ENCODE results near the gene PPM1H.

PPM1H gene

DNA sequence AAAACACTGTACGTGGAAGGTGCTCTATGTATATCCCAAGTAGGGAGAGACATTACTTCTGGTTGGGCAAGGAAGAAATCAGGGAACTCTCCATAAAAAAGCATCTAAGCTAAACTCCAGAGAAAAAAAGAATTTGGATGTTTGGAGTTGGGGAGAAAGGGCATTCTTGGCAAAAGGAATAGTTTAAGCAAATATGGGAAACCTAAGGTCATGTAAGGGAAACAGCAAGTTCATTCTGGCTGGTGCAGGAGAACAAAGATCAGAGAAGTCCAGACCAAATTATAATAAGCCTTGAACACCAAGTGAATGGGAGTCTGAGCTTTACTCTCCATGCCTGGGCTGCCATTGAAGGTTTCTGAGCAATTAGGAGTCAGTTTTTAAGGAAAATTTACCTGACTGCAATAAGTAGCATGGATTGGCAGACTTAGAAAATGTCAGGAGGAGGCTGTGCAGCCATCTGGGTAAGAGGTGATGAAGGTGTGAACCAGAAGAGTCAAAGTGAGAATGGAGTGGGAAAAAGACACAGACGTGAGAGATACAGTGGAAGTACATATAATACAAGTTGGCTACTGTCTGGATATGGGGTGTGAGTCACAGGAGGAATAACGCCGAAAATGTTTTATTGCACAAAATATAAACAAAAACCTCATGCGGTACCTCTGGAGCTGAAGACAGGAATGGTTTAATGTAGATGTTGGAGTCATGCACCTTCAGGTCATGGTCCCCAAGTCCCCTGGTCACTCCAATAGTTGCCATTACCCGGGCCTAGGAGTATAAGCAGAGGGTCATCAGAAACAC lies 245.7 kb downstream of the PPM1H start:
- Histone ChIP-seq H3K36me3 (ENCODE audit: control insufficient read depth in 5 of 5, insufficient read depth in 5 of 5, low read length in 5 of 5) (peaks cover 0 to 19% (median 0%) of the 10 kb centered on the region in 5 donors), H3K27ac (ENCODE audit: low read depth, low read length) (no peak overlapping the region), H3K9me3 (ENCODE audit: control insufficient read depth in 5 of 5, low read length in 5 of 5) (no peaks in the 10 kb centered on the region), H3K4me3 (ENCODE audit: low read depth in 1 of 5, low read length in 5 of 5) (no peak overlapping the region), H3K9ac (ENCODE audit: low read length in 5 of 5) (peak overlapping the region in 1 of 5 donors; percentile 29), H3K4me1 (ENCODE audit: control insufficient read depth in 5 of 5, insufficient read depth in 5 of 5, low read length in 5 of 5) (peaks cover 5 to 33% (median 28%) of the 10 kb centered on the region in 5 donors), H3K27me3 (ENCODE audit: control insufficient read depth in 5 of 5, insufficient read depth in 4 of 5, low read length in 5 of 5) (no peaks in the 10 kb centered on the region)

DNA sequence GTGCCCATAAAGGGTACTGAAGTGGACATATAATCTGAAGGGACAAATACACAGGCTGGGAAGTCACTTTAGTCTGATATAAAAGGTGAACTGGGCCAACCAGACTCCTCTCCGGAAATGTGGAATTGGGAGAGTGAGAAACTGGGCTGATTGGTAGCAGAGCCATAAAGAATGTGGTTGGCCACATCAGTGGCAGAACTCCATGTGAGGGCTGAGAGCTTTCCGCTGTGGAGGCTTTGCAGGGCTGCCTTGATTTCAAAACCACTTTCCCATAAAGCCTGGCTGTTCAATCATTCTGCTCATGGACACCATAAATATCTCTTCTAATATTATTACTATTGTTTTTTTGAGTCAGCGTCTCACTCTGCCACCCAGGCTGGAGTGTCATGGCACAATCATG lies 248.0 kb downstream of the PPM1H start:
- Histone ChIP-seq H3K36me3 (ENCODE audit: control insufficient read depth in 5 of 5, insufficient read depth in 5 of 5, low read length in 5 of 5) (peaks cover 0 to 9% (median 0%) of the 10 kb centered on the region in 5 donors), H3K9me3 (ENCODE audit: control insufficient read depth in 5 of 5, low read length in 5 of 5) (no peaks in the 10 kb centered on the region), H3K27ac (ENCODE audit: low read depth, low read length) (no peak overlapping the region), H3K9ac (ENCODE audit: low read length in 5 of 5) (no peak overlapping the region), H3K4me3 (ENCODE audit: low read depth in 1 of 5, low read length in 5 of 5) (no peak overlapping the region), H3K27me3 (ENCODE audit: control insufficient read depth in 5 of 5, insufficient read depth in 4 of 5, low read length in 5 of 5) (no peaks in the 10 kb centered on the region), H3K4me1 (ENCODE audit: control insufficient read depth in 5 of 5, insufficient read depth in 5 of 5, low read length in 5 of 5) (peaks cover 7 to 45% (median 40%) of the 10 kb centered on the region in 5 donors)

DNA sequence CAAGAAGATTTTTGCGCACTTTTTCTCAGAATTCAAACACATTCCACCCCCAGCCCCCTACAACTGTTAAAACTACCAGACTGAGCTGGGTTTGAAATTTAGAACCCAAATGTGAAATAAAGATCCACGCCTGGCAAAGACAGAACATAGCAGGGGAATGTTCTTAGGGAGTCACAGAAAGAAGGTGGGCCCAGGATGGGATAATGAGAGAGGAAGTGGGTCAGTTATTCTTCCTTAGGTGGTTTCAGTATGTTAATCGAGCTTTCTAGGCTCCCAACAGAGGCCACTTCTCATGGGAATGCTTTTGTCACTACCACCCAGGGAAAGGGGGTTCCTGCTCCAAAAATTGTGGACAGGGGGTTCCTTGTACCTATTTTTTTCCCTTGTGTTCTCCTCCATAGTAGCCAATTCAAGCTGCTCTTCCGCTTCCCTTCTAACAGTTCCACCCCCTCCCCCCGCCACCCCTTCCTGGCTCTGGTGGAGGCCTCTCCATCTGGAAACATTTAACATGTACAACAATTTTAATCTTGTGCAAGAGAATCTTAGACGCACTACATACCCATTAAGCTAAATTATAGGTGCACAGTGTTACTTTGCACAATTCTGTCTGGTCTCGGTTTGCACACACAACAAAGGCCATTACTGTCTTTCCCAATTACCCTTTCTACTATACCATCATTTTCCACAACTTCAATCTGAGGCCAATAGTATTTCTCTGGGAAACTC lies 250.2 kb downstream of the PPM1H start:
- Histone ChIP-seq H3K4me3 (ENCODE audit: low read depth in 1 of 5, low read length in 5 of 5) (peak overlapping the region in 1 of 5 donors; percentile 7), H3K36me3 (ENCODE audit: control insufficient read depth in 5 of 5, insufficient read depth in 5 of 5, low read length in 5 of 5) (peaks cover 0 to 9% (median 0%) of the 10 kb centered on the region in 5 donors)

DNA sequence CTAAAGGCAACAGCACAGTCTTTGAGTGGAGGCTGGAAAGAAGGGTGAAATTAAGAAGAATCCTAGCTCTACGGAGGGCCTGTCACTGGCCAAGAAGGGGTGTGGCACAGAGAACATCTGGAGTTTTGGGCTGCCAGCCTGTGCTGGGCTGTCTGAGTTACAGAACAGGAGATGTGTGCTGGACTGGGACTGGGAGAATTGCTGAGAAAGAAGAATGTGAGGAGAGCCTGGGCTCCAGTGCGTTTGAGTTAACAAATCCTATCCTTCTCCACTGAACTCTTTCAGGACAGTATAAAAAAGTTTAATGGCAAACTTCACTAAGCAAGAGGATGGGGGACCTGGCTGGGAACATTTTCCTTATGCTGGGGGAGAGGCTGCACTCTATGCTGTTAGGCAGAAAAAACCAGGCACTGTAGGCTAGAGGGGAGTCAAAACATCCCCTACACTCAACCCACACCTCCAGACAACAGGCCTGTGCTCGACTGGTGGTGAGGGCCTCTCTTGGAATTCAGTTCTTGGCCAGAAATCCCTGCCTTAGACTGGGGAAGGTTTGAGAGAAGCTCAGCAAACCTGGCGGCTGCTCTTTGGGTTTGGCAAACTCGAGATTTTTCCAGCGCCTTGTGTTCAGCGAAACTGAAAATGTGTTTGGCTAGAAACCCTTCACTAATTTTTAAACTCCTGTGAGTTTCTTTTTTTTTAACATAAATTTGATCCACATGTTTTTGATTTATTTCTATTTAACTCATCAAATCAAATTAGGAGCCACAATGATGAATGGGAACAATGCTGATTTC lies 251.0 kb downstream of the PPM1H start:
- no peaks in the 10 kb centered on the region for H3K9me3 ChIP-seq (ENCODE audit: control insufficient read depth in 5 of 5, low read length in 5 of 5)
- peaks cover 7 to 37% (median 34%) of the 10 kb centered on the region in 5 donors for H3K4me1 ChIP-seq (ENCODE audit: control insufficient read depth in 5 of 5, insufficient read depth in 5 of 5, low read length in 5 of 5)
- H3K9ac ChIP-seq (ENCODE audit: low read length in 5 of 5) = peak overlapping the region in 3 of 5 donors; percentile 6 to 57 (median 27)
- H3K36me3 ChIP-seq (ENCODE audit: control insufficient read depth in 5 of 5, insufficient read depth in 5 of 5, low read length in 5 of 5) = peaks cover 0 to 4% (median 0%) of the 10 kb centered on the region in 5 donors
- no peaks in the 10 kb centered on the region for H3K27me3 ChIP-seq (ENCODE audit: control insufficient read depth in 5 of 5, insufficient read depth in 4 of 5, low read length in 5 of 5)
- H3K4me3 ChIP-seq (ENCODE audit: low read depth in 1 of 5, low read length in 5 of 5) = no peak overlapping the region
- peak overlapping the region; percentile 93 for H3K27ac ChIP-seq (ENCODE audit: low read depth, low read length)

More for the DNA sequence above, 250.2 kb downstream of the PPM1H start:
- Histone ChIP-seq H3K9ac (ENCODE audit: low read length in 5 of 5) (peak overlapping the region in 3 of 5 donors; percentile 6 to 57 (median 27)), H3K9me3 (ENCODE audit: control insufficient read depth in 5 of 5, low read length in 5 of 5) (no peaks in the 10 kb centered on the region), H3K27ac (ENCODE audit: low read depth, low read length) (peak overlapping the region; percentile 93), H3K27me3 (ENCODE audit: control insufficient read depth in 5 of 5, insufficient read depth in 4 of 5, low read length in 5 of 5) (no peaks in the 10 kb centered on the region), H3K4me1 (ENCODE audit: control insufficient read depth in 5 of 5, insufficient read depth in 5 of 5, low read length in 5 of 5) (peaks cover 7 to 44% (median 40%) of the 10 kb centered on the region in 5 donors)

DNA sequence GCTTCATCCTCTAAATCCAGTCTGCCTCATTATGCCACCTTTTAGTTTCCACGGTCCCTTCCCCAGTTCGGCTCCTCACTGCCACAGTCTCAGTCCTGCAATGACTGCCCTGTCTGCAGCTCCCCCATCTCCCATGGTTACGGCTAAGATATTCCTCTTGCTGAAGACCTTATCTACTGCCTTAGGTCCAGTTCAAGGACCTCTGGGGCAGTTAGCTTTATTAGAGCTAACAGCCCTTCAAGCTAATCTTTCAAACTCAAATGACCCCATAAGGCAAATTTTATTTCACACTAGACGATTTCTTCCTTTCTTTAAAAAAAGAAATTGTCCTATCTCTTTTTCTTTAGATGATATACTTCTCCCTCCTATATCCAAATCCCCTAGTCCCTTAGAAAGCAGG lies 253.6 kb downstream of the PPM1H start:
- no peak overlapping the region for H3K4me3 ChIP-seq (ENCODE audit: low read depth in 1 of 5, low read length in 5 of 5)
- peaks cover 0 to 11% (median 6%) of the 10 kb centered on the region in 5 donors for H3K9me3 ChIP-seq (ENCODE audit: control insufficient read depth in 5 of 5, low read length in 5 of 5)
- no peak overlapping the region for H3K9ac ChIP-seq (ENCODE audit: low read length in 5 of 5)
- H3K27me3 ChIP-seq (ENCODE audit: control insufficient read depth in 5 of 5, insufficient read depth in 4 of 5, low read length in 5 of 5) = no peaks in the 10 kb centered on the region
- H3K36me3 ChIP-seq (ENCODE audit: control insufficient read depth in 5 of 5, insufficient read depth in 5 of 5, low read length in 5 of 5) = peaks cover 0 to 1% (median 0%) of the 10 kb centered on the region in 5 donors
- no peak overlapping the region for H3K27ac ChIP-seq (ENCODE audit: low read depth, low read length)
- H3K4me1 ChIP-seq (ENCODE audit: control insufficient read depth in 5 of 5, insufficient read depth in 5 of 5, low read length in 5 of 5) = peaks cover 5 to 25% (median 24%) of the 10 kb centered on the region in 5 donors

DNA sequence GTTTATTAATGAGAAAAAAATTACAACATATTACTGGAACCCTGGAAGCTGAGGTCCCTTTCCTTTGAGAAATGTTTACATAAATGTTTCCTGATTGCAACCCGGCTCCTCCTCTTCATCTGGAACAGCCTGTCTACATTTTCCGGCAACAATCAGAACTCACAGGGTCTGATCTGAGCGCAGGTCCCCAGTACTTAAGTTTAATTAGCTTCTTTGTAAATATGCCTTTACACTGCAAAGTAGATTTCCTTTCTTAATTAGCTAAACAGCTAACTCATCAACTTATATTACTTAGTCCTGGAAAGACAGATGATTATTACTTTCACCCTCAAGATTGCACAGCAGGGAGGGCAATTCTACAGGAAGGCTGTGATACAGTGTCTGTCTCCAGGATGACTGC lies 255.3 kb downstream of the PPM1H start:
- Histone ChIP-seq H3K9ac (ENCODE audit: low read length in 5 of 5) (no peak overlapping the region), H3K27me3 (ENCODE audit: control insufficient read depth in 5 of 5, insufficient read depth in 4 of 5, low read length in 5 of 5) (no peaks in the 10 kb centered on the region), H3K9me3 (ENCODE audit: control insufficient read depth in 5 of 5, low read length in 5 of 5) (peaks cover 0 to 11% (median 6%) of the 10 kb centered on the region in 5 donors), H3K4me1 (ENCODE audit: control insufficient read depth in 5 of 5, insufficient read depth in 5 of 5, low read length in 5 of 5) (peaks cover 4 to 16% (median 14%) of the 10 kb centered on the region in 5 donors), H3K36me3 (ENCODE audit: control insufficient read depth in 5 of 5, insufficient read depth in 5 of 5, low read length in 5 of 5) (peaks cover 0 to 4% (median 0%) of the 10 kb centered on the region in 5 donors), H3K27ac (ENCODE audit: low read depth, low read length) (no peak overlapping the region), H3K4me3 (ENCODE audit: low read depth in 1 of 5, low read length in 5 of 5) (no peak overlapping the region)

DNA sequence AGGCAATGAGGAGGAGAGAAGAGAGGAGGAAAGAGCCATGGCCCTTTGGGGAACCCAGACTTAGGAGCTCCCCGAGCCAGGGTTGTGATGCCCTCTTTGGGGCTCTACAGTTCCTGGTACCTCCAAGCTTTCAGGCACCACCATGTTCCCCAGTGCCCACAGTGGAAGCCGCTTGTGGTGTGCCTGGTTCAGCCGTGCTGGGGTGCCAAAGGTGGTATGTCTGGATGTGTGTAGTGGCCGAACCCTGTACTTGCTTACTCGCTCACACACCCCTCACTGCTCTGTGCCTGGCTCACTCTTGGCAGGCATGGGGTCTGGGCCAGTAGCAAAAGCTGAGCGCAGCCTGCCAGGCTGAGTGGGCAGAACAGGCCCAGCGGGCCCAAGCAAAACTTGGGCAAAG lies 257.6 kb downstream of the PPM1H start:
- Histone ChIP-seq H3K4me3 (ENCODE audit: low read depth in 1 of 5, low read length in 5 of 5) (no peak overlapping the region), H3K9ac (ENCODE audit: low read length in 5 of 5) (no peak overlapping the region), H3K36me3 (ENCODE audit: control insufficient read depth in 5 of 5, insufficient read depth in 5 of 5, low read length in 5 of 5) (peaks cover 0 to 4% (median 0%) of the 10 kb centered on the region in 5 donors), H3K27me3 (ENCODE audit: control insufficient read depth in 5 of 5, insufficient read depth in 4 of 5, low read length in 5 of 5) (no peaks in the 10 kb centered on the region), H3K4me1 (ENCODE audit: control insufficient read depth in 5 of 5, insufficient read depth in 5 of 5, low read length in 5 of 5) (no peaks in the 10 kb centered on the region), H3K27ac (ENCODE audit: low read depth, low read length) (no peak overlapping the region), H3K9me3 (ENCODE audit: control insufficient read depth in 5 of 5, low read length in 5 of 5) (peaks cover 0 to 11% (median 6%) of the 10 kb centered on the region in 5 donors)

DNA sequence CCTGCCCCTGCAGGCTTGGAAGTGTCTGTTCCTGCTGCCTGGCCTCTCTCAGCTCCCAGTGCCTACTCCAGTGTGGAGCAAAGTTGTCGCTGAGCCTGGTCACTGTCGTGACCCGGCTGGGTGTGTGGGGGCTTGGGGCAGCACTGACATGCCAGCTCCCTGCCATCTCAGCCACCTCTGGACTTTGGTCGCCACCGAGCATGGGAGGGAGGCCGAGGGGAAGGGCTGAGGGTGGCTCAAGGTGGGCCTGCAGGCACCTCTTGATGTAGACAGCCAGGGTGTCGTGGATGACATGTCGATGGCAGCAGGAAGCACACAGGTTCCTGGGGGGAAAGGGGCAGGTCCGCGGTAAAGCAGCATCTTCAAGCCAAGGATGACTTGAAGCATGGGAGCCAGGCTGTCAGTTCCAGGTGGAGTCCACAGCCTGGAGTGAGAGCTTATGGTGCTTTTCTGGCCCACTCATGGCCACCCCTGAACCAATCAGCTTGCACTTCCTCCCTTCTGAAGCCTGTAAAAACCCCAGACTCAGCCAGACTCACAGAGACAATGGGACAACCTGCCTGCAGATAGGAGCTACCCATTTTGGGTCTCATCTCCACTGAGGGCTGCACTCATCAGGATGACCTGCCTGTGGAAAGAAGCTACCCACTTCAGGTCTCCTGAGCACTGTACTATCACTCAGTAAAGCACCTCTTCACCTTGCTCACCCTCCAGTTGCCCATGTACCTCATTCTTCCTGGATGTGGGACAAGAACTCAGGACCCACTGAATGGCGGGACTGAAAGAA lies 258.2 kb downstream of the PPM1H start:
- no peak overlapping the region for H3K4me3 ChIP-seq (ENCODE audit: low read depth in 1 of 5, low read length in 5 of 5)
- H3K9me3 ChIP-seq (ENCODE audit: control insufficient read depth in 5 of 5, low read length in 5 of 5) = peaks cover 0 to 11% (median 6%) of the 10 kb centered on the region in 5 donors
- no peak overlapping the region for H3K9ac ChIP-seq (ENCODE audit: low read length in 5 of 5)
- H3K27me3 ChIP-seq (ENCODE audit: control insufficient read depth in 5 of 5, insufficient read depth in 4 of 5, low read length in 5 of 5) = no peaks in the 10 kb centered on the region
- no peak overlapping the region for H3K27ac ChIP-seq (ENCODE audit: low read depth, low read length)
- H3K4me1 ChIP-seq (ENCODE audit: control insufficient read depth in 5 of 5, insufficient read depth in 5 of 5, low read length in 5 of 5) = no peaks in the 10 kb centered on the region
- peaks cover 0 to 4% (median 0%) of the 10 kb centered on the region in 5 donors for H3K36me3 ChIP-seq (ENCODE audit: control insufficient read depth in 5 of 5, insufficient read depth in 5 of 5, low read length in 5 of 5)

All from subcutaneous abdominal adipose tissue (tissue), 5 donors.